T1000 (cell line): ENCODE data around the gene HDAC9.

Experiments used
- DNase-seq: peaks from one replicate; lab custom pipeline; 2025; ENCODE audit warnings: mixed read lengths; lab: John Stamatoyannopoulos, UW

Gene HDAC9

GRCh38 chr7:18494821-18495408 lies 634 bp upstream of the HDAC9 start:
- DNase-seq, result no peak

GRCh38 chr7:18496341-18496700 lies 772 bp downstream of the HDAC9 start:
- DNase-seq, result no peak

GRCh38 chr7:18497082-18497481 lies 1.5 kb downstream of the HDAC9 start:
- DNase-seq, result no peak

- DNase-seq, result no peak
Observed at GRCh38 chr7:18497800-18498199, 2.3 kb downstream of the HDAC9 start.

- no peak for DNase-seq
Observed at GRCh38 chr7:18498341-18498740, 2.8 kb downstream of the HDAC9 start.

- no peak for DNase-seq
Observed at GRCh38 chr7:18499407-18500177, 4.0 kb downstream of the HDAC9 start.

GRCh38 chr7:18503126-18503866 lies 7.7 kb downstream of the HDAC9 start:
- DNase-seq, result no peak

- DNase-seq, result no peak
Observed at GRCh38 chr7:18504965-18505364, 9.4 kb downstream of the HDAC9 start.

GRCh38 chr7:18505870-18506460 lies 10.4 kb downstream of the HDAC9 start:
- DNase-seq, result no peak

GRCh38 chr7:18508443-18509427 lies 13.2 kb downstream of the HDAC9 start:
- DNase-seq, result peak; percentile 77

GRCh38 chr7:18509481-18509880 lies 13.9 kb downstream of the HDAC9 start:
- DNase-seq, result no peak

- DNase-seq, result no peak
Observed at GRCh38 chr7:18511351-18512140, 16.0 kb downstream of the HDAC9 start.

GRCh38 chr7:18513343-18513742 lies 17.8 kb downstream of the HDAC9 start:
- no peak for DNase-seq

- DNase-seq, result no peak
Observed at GRCh38 chr7:18515067-18515466, 19.5 kb downstream of the HDAC9 start.

GRCh38 chr7:18517646-18518045 lies 22.1 kb downstream of the HDAC9 start:
- no peak for DNase-seq

GRCh38 chr7:18518555-18518954 lies 23.0 kb downstream of the HDAC9 start:
- DNase-seq, result no peak

- DNase-seq, result no peak
Observed at GRCh38 chr7:18520450-18521235, 25.1 kb downstream of the HDAC9 start.

- DNase-seq, result no peak
Observed at GRCh38 chr7:18521236-18521589, 25.7 kb downstream of the HDAC9 start.

GRCh38 chr7:18521945-18522566 lies 26.5 kb downstream of the HDAC9 start:
- DNase-seq, result no peak

- DNase-seq, result no peak
Observed at GRCh38 chr7:18524248-18524647, 28.7 kb downstream of the HDAC9 start.
